Ectodermal cell (in vitro differentiated cells): Measurements from ENCODE around the gene SELENOV.

Experiments
- H3K27ac ChIP-seq: 2 replicates; pipeline ENCODE4 v1.7.0; 2013; ENCODE audit warnings: mild to moderate bottlenecking, low read depth, low read length; ENCODE audit not compliant: insufficient read depth, poor library complexity, severe bottlenecking
- H3K27me3 ChIP-seq: 2 replicates; pipeline ENCODE4 v1.7.0; 2013; ENCODE audit warnings: mild to moderate bottlenecking, low read length; ENCODE audit not compliant: insufficient read depth, control insufficient read depth, poor library complexity, severe bottlenecking
- H3K36me3 ChIP-seq: one replicate; pipeline ENCODE4 v1.7.0; 2013; ENCODE audit warnings: low read length; ENCODE audit not compliant: control insufficient read depth, insufficient read depth
- H3K4me1 ChIP-seq: one replicate; pipeline ENCODE4 v1.7.0; 2013; ENCODE audit warnings: low read length; ENCODE audit not compliant: control insufficient read depth, insufficient read depth
- H3K4me3 ChIP-seq: 2 replicates; pipeline ENCODE4 v1.7.0; 2013; ENCODE audit warnings: low read depth, low read length, control low read depth; ENCODE audit not compliant: insufficient read depth
- H3K9me3 ChIP-seq: 2 replicates; pipeline ENCODE4 v1.7.0; 2013; ENCODE audit warnings: mild to moderate bottlenecking, low read length, moderate library complexity; ENCODE audit not compliant: control insufficient read depth
- WGBS, 2 experiments: methylation state at CpG; one replicate each; pipeline ENCODE4 v1.1.7; 2013; ENCODE audit warnings: missing lambda C conversion rate in 2 of 2; 5-methylcytosine and 5-hydroxymethylcytosine counted together

The SELENOV gene

DNA sequence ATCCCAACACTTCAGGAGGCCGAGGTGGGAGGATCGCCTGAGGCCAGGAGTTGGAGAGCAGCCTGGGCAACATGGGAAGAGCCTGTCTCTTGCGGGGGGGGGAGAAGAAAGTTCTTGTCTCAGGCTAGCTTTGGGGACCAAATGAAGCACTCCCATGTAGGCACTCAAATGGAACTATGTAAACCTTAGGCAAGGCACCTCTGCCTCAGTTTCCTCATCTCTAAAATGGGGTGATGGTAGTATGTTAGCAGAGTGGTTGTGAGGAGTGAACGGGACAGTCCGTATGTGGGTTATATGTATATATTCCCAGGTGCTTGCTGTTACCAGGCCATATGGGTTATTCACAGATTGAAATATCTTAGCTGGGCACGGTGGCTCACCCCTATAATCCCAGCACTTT is 22.7 kb upstream of the SELENOV start:
- 96% methylated on average over 6 of the region's 6 CpGs for WGBS, 2 experiments
- Histone ChIP-seq H3K27ac (no peak overlapping the region), H3K9me3 (no peaks in the 10 kb centered on the region), H3K36me3 (peaks cover 11% of the 10 kb centered on the region), H3K4me3 (no peak overlapping the region), H3K27me3 (no peaks in the 10 kb centered on the region), H3K4me1 (no peaks in the 10 kb centered on the region)

DNA sequence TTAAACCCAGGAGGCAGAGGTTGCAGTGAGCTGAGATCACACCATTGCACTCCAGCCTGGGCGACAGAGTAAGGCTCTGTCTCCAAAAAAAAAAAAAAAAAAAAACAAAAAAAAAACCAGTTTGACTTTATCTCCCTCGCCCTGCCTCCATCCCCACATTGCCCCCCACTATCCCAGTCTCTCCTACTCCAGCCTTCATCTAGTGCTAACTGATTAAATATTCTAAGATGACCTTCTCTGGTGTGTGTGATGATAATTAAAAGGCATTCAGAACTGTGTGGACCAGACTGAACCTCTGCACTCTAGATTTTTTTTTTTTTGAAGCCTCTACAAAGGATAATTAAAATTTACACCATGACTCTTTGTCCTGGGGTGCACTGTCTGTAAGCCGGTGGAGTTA is 22.2 kb upstream of the SELENOV start:
- 76 to 86% methylated on average over 2 of the region's 3 CpGs for WGBS, 2 experiments
- Histone ChIP-seq H3K4me3 (no peak overlapping the region), H3K9me3 (no peaks in the 10 kb centered on the region)

DNA sequence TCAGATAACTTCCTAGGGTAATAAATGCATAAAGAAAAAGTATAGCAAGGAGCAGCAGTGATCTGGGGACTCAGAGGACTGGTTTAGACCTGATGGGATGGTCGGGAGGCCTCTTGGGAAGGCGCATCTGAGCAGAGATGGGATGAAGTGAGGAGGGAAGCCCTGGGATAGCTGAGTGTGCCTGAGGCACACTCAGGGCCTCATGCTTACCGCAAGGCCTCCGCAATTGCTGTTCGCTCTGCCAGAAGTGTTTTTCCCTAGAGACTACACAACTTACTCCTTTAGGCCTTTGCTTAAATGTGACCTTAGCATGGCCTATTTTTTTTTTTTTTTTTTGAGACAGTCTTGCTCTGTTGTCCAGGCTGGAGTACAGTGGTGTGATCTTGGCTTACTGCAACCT is 20.3 kb upstream of the SELENOV start:
- no peaks in the 10 kb centered on the region for H3K9me3 ChIP-seq
- WGBS, 2 experiments: 91 to 92% methylated on average over 5 of the region's 5 CpGs
- H3K27ac ChIP-seq: no peak overlapping the region
- H3K4me1 ChIP-seq: peaks cover 6% of the 10 kb centered on the region
- no peak overlapping the region for H3K4me3 ChIP-seq
- peaks cover 22% of the 10 kb centered on the region for H3K27me3 ChIP-seq
- H3K36me3 ChIP-seq: peaks cover 8% of the 10 kb centered on the region

More for the DNA sequence above, 22.2 kb upstream of the SELENOV start:
- Histone ChIP-seq H3K4me1 (no peaks in the 10 kb centered on the region), H3K27me3 (peaks cover 3% of the 10 kb centered on the region), H3K36me3 (peaks cover 11% of the 10 kb centered on the region), H3K27ac (no peak overlapping the region)

DNA sequence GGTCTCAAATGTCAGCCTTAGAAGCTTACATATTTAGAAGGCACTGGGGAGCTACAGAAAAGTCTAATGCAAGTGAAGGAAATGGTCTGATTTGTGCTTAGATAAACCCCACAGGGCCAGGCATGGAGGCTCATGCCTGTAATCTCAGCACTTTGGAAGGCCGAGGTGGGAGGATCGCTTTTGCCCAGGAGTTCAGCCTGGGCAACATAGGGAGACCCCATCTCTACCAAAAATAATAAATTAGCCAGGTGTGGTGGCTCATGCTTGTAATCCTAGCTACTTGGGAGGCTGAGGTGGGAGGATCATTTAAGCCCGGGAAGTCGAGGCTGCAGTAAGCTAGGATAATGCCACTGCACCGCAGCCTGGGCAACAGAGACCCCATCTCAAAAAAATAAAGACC is 18.9 kb upstream of the SELENOV start:
- no peaks in the 10 kb centered on the region for H3K36me3 ChIP-seq
- H3K4me3 ChIP-seq: no peak overlapping the region
- peaks cover 36% of the 10 kb centered on the region for H3K27me3 ChIP-seq
- no peak overlapping the region for H3K27ac ChIP-seq
- H3K9me3 ChIP-seq: no peaks in the 10 kb centered on the region
- peaks cover 6% of the 10 kb centered on the region for H3K4me1 ChIP-seq
- WGBS, 2 experiments: 85 to 92% methylated on average over 5 of the region's 5 CpGs

DNA sequence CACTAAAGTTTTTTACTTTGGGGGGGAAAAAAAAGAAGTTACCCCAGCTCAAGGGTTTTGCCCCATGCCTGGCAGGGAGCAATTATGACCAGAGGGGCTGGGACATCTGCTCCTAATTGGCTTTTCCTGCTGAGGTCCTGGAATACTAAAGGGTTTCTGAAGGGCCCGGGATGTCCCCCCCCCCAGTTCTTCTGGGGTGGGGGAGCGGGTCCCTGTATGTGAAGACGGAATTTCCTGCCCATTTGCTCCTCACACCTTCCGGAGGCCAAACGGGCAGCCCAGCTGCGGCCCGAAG is 17.3 kb upstream of the SELENOV start:
- H3K4me1 ChIP-seq: peaks cover 6% of the 10 kb centered on the region
- H3K27ac ChIP-seq: no peak overlapping the region
- peak overlapping the region; percentile 11 for H3K4me3 ChIP-seq
- 0% methylated on average over 7 of the region's 7 CpGs for WGBS, 2 experiments
- peaks cover 52% of the 10 kb centered on the region for H3K27me3 ChIP-seq
- no peaks in the 10 kb centered on the region for H3K9me3 ChIP-seq
- H3K36me3 ChIP-seq: no peaks in the 10 kb centered on the region

DNA sequence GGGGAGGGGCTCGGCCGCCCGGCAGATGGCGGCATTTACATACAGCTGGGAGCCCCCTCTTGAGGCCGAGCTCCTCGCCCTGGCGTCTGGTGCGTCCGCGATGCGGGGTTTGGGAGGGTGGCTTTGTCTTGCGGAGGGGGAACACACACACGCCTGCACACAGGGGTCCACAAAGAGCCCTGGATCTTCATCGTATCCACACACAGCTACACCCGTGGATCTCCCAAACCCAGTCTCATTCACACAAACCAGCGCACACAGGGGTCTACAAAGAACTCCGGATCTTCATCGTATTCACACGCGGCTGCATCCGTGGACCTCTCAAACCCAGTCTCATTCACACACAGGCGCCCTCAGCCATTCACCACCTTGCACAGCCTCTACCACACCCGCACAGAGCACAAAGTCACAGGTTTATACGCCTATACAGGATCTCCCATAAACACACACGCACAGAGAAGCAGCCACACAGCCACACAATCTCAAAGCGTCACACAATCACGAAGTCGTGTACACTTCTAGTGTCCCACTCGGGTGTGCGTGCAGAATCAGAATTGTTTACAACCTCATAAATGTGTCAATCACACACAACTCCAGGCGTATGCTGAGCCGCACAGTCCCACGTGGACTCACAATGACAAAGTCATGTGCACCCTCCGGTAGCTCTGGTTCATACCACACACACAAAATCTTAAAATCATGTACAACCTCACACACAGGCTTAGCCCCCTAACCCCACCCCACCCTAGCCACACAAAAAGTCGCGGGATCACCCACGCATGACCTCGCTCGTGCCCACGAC is 16.7 kb upstream of the SELENOV start:
- 3% methylated on average over 40 of the region's 40 CpGs for WGBS, 2 experiments
- Histone ChIP-seq H3K4me1 (peaks cover 6% of the 10 kb centered on the region), H3K27me3 (peaks cover 57% of the 10 kb centered on the region), H3K27ac (peak overlapping the region; percentile 64), H3K9me3 (no peaks in the 10 kb centered on the region), H3K36me3 (no peaks in the 10 kb centered on the region), H3K4me3 (peak overlapping the region; percentile 11)

DNA sequence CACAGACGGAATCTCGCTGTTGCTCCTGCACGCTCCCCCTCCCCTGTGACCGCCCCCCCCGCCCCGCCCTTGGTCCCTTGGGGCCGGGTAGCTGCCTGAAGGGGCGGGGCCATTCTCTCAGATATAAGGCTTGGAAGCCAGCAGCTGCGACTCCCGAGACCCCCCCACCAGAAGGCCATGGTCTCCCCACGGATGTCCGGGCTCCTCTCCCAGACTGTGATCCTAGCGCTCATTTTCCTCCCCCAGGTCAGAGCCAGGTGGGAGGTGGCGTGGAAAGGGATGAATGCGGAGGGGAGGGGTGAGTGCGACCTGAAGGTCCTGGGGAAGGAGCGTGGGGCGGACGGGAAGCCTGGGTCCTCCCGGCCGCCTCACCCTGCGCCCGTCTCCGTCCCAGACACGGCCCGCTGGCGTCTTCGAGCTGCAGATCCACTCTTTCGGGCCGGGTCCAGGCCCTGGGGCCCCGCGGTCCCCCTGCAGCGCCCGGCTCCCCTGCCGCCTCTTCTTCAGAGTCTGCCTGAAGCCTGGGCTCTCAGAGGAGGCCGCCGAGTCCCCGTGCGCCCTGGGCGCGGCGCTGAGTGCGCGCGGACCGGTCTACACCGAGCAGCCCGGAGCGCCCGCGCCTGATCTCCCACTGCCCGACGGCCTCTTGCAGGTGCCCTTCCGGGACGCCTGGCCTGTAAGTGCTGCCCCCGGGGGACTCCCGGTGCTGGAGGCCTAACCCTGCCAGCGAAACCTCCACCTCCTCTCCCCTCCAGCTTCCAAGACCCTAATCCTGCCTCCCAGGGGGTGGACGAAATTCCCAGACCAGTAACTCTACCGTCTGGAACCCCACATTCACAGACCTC is 15.9 kb upstream of the SELENOV start, which contains the start of gene DLL3:
Gene DLL3 (plus strand): TSS at position 150 of the 845 bp plus-strand sequence. CDS start 28 bp downstream, at position 178.
- Histone ChIP-seq H3K9me3 (no peaks in the 10 kb centered on the region), H3K4me3 (peak within 1 kb of the TSS; percentile 31), H3K27me3 (peaks cover 65% of the 10 kb centered on the region), H3K27ac (peak within 1 kb of the TSS; percentile 64), H3K4me1 (peaks cover 6% of the 10 kb centered on the region), H3K36me3 (no peaks in the 10 kb centered on the region)
- 2% methylated on average over 57 to 60 of the region's 60 CpGs for WGBS, 2 experiments

DNA sequence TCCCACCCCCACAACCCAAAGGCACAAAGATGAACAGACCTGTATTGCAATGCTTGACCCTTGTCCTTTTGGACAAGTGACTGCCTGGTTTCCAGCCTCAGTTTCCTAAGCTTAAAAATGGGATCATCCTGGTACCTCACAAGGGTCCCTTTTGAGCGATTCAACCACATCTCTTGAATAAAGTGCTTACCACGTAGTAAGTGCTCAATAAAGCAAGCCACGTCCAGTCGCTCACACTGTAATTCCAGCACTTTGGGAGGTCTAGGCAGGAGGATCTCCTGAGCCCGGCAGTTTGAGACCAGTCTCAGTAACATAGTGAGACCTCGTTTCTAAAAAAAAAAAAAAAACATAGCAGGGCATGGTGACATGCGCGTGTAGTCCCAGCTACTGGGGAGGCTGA is 15.0 kb upstream of the SELENOV start:
- peaks cover 74% of the 10 kb centered on the region for H3K27me3 ChIP-seq
- no peaks in the 10 kb centered on the region for H3K36me3 ChIP-seq
- H3K4me1 ChIP-seq: peaks cover 6% of the 10 kb centered on the region
- H3K9me3 ChIP-seq: no peaks in the 10 kb centered on the region
- no peak overlapping the region for H3K27ac ChIP-seq
- WGBS, 2 experiments: 78 to 86% methylated on average over 8 of the region's 8 CpGs
- no peak overlapping the region for H3K4me3 ChIP-seq

DNA sequence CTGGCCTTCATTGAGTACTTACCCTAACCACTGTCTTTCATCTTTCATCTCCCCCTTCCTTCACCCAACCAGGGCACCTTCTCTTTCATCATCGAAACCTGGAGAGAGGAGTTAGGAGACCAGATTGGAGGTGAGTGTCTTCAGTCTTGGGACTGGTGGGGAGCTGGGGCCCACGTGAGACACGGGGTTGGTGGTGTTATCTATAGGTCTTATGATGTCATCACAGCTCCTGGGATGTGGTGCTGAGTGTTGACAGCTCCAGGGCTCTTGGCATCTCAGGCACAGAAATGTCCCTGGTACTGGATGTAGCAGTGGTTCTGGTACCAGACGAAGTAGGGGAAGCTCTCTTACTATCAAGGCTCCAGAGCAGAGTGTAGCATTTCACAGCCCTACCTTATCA is 14.4 kb upstream of the SELENOV start:
- Histone ChIP-seq H3K4me1 (peaks cover 6% of the 10 kb centered on the region), H3K4me3 (no peak overlapping the region), H3K27me3 (peaks cover 81% of the 10 kb centered on the region), H3K27ac (no peak overlapping the region), H3K9me3 (no peaks in the 10 kb centered on the region), H3K36me3 (no peaks in the 10 kb centered on the region)
- WGBS, 2 experiments: 64 to 67% methylated on average over 4 of the region's 4 CpGs

DNA sequence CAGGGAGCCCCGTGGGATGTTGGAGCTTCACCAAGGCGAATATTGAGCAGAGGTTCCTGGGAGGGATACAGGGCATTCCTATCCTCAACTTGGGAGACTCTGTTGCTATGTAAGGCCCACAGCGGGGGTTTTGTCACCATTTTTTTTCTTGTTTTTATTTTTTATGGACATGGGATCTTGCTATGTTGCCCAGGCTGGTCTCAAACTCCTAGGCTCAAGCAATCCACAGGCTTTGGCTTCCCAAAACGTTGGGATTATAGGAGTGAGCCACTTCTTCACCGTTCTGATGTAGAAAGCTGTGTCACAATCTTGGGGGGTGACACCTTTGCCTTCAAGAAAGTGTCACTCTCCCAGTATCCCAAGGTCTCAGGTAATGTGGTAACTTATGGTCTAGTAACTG is 13.6 kb upstream of the SELENOV start:
- Histone ChIP-seq H3K27me3 (peaks cover 89% of the 10 kb centered on the region), H3K27ac (no peak overlapping the region), H3K9me3 (no peaks in the 10 kb centered on the region), H3K4me3 (no peak overlapping the region), H3K4me1 (peaks cover 6% of the 10 kb centered on the region), H3K36me3 (no peaks in the 10 kb centered on the region)
- 74 to 75% methylated on average over 5 of the region's 5 CpGs for WGBS, 2 experiments
